Measurements from ENCODE around the gene DMRT1.

Gene DMRT1

GRCh38 chr9:926976-927375 lies 85.5 kb downstream of the DMRT1 start:
- no peak for DNase-seq

DNA sequence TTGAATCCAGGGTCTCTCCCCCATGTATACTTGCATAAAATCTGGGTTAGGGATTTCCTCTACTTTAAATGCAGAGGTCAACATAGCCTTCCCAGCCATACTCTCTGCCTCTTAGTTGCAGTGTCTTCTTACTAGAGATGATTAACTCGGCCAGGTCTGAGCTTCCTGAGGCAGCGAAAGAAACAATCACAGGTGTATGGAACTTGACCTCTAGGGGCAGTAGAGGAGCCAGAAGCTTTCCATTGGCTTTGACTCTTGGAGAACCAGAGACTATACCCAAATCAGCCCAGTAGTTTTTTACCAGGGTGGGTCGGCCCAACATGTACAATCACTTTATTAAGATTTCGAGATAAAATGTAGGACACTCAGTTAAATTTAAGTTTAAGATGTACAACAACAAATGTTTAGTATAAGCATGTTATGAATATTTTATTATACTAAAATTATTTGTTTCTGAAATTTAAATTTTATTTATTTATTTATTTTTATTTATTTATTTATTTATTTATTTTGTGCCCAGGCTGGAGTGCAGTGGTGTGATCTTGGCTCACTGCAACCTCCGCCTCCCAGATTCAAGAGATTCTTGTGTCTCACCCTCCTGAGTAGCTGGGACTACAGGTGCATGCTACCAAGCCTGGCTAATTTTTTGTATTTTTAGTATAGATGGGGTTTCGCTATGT lies 87.0 kb downstream of the DMRT1 start:
- DNase-seq = no peak

GRCh38 chr9:929719-930118 lies 88.2 kb downstream of the DMRT1 start:
- no peak for DNase-seq

- no peak for DNase-seq
These were observed 91.9 kb downstream of the DMRT1 start for GRCh38 chr9:933356-933755.

DNA sequence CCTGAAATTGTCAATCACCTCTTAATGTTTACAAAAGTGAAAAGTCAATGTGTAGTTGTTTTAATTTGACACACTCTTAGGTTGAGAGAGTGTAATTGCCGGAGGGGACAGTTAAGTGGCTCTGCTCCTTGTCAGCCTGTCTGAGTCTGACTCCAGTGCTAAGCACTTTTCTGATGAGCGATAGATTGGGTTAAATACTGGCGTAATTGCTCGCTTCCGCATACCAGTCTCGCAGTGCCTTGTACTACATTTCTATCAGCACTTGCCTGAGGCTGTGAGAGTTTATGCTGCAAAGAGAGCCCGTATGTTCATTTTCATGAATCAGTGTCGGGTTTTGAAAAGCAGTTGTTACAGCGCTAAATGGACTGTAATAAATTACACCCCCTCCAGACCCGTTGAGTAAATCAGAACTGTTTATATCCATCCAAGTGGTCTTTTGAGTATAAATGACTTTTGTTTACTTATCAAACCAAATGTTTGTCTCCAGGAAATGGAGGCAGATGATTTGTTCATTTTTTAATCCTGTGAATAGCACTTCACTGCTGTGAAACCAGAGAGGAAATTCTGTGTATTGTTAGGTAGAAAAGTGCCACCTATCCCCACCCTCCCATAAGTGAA lies 94.0 kb downstream of the DMRT1 start:
- DNase-seq = no peak

DNA sequence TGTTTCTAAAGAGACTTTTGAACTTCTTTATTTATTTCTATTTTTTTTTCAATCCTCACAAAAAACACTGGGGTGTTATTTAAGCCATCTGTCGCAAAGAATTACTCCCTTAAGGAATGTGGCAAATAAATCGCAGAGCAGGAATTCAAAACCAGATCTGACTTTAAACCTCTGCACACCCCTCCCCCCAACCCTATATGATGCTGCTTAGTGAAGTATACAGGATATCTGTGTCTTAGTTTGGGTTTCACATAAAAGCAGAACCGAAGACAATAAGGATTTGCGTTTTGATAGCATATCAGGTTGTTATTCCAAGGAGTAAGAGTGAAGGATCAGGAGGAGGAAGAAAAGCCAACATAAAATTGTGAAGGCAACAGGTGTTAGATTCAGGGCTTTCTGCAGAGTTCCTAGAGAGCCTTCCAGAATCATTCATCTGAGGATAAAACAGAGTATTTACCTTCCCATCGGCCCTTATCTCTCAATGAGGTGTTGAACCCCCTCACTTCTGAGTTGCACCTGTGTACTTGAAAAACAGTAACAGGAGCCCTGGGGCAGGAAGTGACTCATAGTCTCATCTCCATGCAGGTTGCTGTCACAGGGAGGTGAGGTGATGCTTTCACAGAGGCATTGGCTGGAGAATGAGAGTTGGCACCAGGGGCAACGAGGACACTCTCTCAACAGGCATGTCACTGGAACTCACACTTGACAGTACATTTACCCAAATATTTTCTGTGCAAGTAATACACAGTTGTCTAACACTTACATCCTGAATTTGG lies 101.5 kb downstream of the DMRT1 start:
- no peak for DNase-seq

DNA sequence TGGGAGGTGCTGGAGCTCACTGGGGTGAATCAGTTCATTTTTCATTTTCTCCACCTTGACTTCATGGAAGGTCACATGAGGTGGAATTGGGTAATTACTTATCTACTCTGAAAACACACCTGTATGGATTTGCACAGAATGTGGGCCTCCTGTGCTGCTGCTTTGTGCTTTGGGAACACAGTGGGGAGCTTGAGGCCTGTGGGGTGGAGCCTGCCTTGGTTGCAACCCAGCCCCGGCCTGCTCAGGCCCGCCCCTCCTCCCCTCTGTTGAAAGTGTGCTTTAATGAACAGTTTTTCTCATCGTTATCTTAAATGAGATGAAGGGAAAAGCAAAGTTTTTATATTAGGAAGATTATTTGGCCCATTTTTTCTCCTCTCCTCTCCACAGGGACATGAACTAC lies 106.5 kb downstream of the DMRT1 start:
- DNase-seq = no peak

- DNase-seq = no peak
These were observed 107.0 kb downstream of the DMRT1 start for GRCh38 chr9:948497-948896.

DNA sequence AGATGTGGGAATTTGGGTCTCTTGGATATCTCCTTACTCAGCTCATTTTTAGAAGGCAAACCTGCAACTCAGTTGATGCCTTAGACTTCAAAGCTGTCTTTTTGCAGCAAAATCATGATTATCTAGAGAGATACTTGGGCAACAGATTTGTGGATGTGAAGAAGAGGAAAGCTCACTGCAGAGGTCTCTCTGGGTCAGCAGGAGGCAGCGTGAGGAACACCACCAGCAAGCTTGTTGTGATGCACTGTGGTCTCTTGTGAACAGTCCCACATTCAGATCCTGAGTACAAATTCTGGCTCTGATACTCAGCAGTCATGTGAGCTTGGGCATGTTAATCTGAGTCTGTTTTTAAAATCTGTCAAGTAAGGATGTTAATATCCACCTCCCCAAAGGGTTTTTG lies 108.6 kb downstream of the DMRT1 start:
- no peak for DNase-seq

DNA sequence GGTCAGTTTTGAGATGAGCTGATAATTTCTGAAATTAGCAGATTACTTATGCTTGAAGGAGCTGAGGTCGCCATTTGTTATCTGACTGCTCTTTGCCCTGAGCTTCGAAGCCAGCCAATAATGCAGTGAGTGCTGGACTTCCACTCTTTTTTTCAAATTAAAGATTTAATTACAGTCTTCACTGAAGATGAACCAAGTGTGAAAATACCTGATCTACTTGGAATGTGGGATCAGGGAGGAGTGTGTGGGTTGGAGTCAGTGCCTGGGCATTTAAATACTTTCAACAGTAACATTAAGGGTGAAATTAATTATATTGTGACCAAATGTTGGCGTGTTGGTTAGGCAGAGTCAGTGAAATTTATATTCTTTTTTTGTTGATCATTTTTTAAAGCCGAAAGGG lies 111.0 kb downstream of the DMRT1 start:
- no peak for DNase-seq

GRCh38 chr9:959105-959504 lies 117.6 kb downstream of the DMRT1 start:
- DNase-seq = no peak

DNA sequence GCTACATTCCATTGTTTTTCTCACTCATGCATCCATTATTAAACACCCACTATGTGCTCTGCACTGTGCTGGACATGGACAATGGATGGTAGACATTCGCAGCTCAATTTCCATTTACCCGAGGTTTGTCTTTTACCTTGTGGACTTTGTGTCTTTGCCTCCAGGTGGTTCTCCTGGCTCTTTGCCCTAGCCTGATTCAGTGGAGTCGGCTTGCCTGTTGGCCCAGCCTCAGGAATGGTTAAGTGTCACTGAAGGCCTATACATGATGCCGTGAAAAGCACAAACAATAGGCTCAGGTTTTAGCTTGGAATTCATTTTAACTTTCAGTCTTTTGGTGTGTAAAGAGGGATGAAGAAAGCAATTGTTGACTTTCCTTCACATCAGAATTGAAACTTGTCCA lies 118.4 kb downstream of the DMRT1 start:
- no peak for DNase-seq

- DNase-seq = no peak
These were observed 120.5 kb downstream of the DMRT1 start for GRCh38 chr9:962023-962422.

GRCh38 chr9:965497-965896 lies 124.0 kb downstream of the DMRT1 start:
- DNase-seq = no peak

DNA sequence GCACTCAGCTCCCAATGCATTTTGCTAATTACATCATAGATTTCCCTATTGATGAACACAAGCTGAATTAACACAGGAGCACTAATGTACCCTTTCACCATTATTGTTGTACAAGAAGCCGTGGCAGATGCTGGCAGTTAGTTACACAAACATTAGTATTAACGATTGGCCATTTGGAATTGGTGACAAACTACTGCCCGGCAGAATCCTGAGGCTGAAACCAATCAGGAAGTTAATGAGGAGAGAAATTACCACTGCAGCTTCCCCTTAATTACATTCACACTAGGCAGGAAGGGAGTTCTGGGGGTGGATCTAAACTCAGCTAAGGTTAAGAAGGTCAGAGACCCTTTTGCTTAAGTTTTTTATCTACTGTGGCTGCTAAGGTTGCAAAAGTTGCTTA lies 125.4 kb downstream of the DMRT1 start:
- DNase-seq = no peak

- no peak for DNase-seq
These were observed 125.9 kb downstream of the DMRT1 start for GRCh38 chr9:967436-967835.

GRCh38 chr9:967903-968641 lies 126.6 kb downstream of the DMRT1 start:
- DNase-seq = no peak

- no peak for DNase-seq
These were observed 128.0 kb downstream of the DMRT1 start for GRCh38 chr9:969310-970150.

DNA sequence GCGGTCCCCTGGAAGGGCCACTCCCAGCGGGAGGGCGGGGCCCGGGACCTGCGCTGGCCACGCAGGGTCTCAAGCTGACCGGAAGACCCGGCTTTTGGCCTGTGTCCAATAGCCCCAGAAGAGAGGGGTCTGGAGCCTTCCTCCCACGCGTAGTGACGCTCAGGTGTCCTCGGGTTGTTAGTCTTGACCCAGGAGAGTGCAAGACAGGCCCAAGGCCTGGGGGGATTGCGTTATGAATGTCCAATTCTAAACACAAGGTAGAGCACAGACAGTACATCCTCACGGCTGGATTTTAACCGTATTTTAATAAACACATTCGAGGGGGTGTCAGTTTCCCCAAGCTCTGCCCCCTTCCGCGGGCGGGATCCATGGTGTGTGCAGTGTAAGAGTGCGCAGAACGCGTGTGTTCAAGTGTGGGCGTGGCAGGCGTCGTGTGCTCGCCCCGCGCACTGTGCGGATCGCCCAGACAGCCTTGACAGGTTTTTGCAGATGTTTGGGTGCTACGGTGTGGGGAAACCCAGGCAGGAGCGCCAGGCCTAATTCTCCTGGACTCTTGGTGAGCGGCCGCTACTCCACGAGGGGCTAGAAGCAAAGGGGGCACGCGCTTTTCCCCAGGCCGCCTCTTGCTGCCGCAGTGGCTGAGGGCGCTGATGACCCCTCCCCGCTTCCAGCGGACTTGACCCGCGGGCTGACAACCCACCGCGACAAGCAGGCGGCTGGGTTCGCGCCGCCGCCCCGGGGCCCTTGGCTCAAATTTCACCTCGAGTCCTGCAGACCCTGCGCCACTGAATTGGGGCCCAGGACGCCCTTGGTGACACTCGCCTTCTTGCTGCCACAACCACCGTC lies 128.9 kb downstream of the DMRT1 start:
- DNase-seq = no peak

DNA sequence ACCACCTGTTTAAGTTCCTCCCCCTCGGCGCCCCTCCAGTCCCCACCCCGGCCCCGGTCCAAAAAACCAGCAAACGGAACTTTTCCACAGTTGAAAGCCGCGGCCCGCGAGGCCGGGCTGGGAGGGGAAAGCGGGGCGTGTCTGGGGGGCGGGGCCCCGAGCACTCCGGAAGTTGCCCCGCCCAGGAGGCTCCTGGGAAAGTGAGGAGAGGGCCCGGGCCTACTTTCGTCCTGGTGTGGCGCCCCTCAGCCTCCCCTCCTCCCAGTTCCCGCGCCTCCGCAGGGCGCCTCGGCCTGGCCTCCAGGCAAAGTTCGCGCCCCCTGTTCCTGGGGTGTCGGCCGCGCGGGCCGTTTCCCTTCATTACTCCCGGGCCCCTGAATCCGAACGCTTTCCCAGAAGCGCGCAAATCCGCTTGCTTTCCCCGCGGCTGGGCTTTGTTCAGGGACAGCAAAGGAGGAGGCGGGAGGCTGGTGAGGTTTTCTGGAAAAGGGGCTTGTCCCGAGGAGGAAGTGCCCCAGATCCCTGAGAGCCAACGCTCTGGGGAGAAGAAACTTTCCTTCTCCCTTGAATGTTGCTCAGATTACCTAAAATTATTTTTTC lies 130.5 kb downstream of the DMRT1 start:
- DNase-seq = no peak
